ENCODE measurements around the gene LHFPL6. TPM values are rescaled to one million over a fixed set of nuclear protein-coding genes. Genes with fewer than 3 reads are reported as not detected.

LHFPL6 gene
- total RNA-seq, 3 donors from 2014 or later (not counting 1 experiment from before 2014, with no cell fraction given), result not detected

GRCh38 chr13:39401046-39401705 is 201.8 kb downstream of the LHFPL6 start:
- Histone ChIP-seq H3K27ac (ENCODE audit: low read length) (no peak overlapping the region), H3K9me3 (ENCODE audit: control insufficient read depth, insufficient read depth, low read length) (no peaks in the 10 kb centered on the region), H3K36me3 (ENCODE audit: control insufficient read depth, insufficient read depth, low read length) (no peaks in the 10 kb centered on the region), H3K4me1 (ENCODE audit: control insufficient read depth, insufficient read depth, low read length) (no peaks in the 10 kb centered on the region), H3K27me3 (ENCODE audit: control insufficient read depth, insufficient read depth, low read length) (no peaks in the 10 kb centered on the region), H3K4me3 (ENCODE audit: low read length) (no peak overlapping the region)
- Mint-ChIP-seq H3K36me3 (no peaks in the 10 kb centered on the region), H3K27ac (no peak overlapping the region), H3K27me3 (ENCODE audit: low read depth in 2 of 2) (no peaks in the 10 kb centered on the region), H3K4me1 (no peaks in the 10 kb centered on the region), H3K4me3 (no peak overlapping the region), H3K9me3 (peaks cover 2 to 4% of the 10 kb centered on the region in 2 donors)
- WGBS (ENCODE audit: insufficient coverage), result 93% methylated on average over 2 of the region's 4 CpGs
- no peak for DNase-seq
- TF ChIP-seq, protein P1, sequence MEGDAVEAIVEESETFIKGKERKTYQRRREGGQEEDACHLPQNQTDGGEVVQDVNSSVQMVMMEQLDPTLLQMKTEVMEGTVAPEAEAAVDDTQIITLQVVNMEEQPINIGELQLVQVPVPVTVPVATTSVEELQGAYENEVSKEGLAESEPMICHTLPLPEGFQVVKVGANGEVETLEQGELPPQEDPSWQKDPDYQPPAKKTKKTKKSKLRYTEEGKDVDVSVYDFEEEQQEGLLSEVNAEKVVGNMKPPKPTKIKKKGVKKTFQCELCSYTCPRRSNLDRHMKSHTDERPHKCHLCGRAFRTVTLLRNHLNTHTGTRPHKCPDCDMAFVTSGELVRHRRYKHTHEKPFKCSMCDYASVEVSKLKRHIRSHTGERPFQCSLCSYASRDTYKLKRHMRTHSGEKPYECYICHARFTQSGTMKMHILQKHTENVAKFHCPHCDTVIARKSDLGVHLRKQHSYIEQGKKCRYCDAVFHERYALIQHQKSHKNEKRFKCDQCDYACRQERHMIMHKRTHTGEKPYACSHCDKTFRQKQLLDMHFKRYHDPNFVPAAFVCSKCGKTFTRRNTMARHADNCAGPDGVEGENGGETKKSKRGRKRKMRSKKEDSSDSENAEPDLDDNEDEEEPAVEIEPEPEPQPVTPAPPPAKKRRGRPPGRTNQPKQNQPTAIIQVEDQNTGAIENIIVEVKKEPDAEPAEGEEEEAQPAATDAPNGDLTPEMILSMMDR (IDR thresholded peaks at IDR 0.05), result no peak
- no peak for ATAC-seq
- intact Hi-C loops (cut with micrococcal nuclease), result no loop called here

DNA sequence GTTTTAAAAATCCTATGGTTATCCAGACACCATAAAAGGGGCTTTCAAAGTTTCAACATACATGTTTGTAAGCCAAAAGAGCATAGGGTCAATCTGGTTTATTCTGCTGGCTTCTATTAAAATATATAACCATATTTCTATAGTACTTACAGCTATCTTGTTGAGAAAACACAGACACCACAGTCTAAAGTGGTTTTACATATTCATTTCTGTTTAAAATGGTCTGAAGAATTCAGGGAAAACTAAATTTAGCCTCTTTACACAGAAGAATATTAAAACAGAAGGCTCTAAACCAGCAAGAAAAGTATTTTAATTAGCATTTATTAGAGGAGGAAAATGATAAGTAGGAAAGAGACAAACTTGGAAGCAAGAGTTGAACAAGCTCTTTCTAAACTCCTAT is 203.9 kb downstream of the LHFPL6 start:
- Mint-ChIP-seq H3K4me1 (no peaks in the 10 kb centered on the region), H3K9me3 (peaks cover 2% of the 10 kb centered on the region in 2 donors), H3K27me3 (ENCODE audit: low read depth in 2 of 2) (no peaks in the 10 kb centered on the region), H3K27ac (no peak overlapping the region), H3K4me3 (no peak overlapping the region), H3K36me3 (no peaks in the 10 kb centered on the region)
- DNase-seq (no peak), ATAC-seq (no peak)
- intact Hi-C loops (cut with micrococcal nuclease), result no loop called here
- TF ChIP-seq, protein P1 (IDR thresholded peaks at IDR 0.05), result no peak
- no peak overlapping the region for H3K27ac ChIP-seq (ENCODE audit: low read length)
- H3K9me3 ChIP-seq (ENCODE audit: control insufficient read depth, insufficient read depth, low read length), result no peaks in the 10 kb centered on the region
- no peak overlapping the region for H3K4me3 ChIP-seq (ENCODE audit: low read length)
- H3K36me3 ChIP-seq (ENCODE audit: control insufficient read depth, insufficient read depth, low read length), result no peaks in the 10 kb centered on the region
- no peaks in the 10 kb centered on the region for H3K4me1 ChIP-seq (ENCODE audit: control insufficient read depth, insufficient read depth, low read length)
- no peaks in the 10 kb centered on the region for H3K27me3 ChIP-seq (ENCODE audit: control insufficient read depth, insufficient read depth, low read length)

- intact Hi-C loops (cut with micrococcal nuclease), result no loop called here
- Mint-ChIP-seq H3K4me1 (no peaks in the 10 kb centered on the region), H3K4me3 (no peak overlapping the region), H3K9me3 (peaks cover 2 to 4% of the 10 kb centered on the region in 2 donors), H3K36me3 (no peaks in the 10 kb centered on the region), H3K27ac (no peak overlapping the region), H3K27me3 (ENCODE audit: low read depth in 2 of 2) (no peaks in the 10 kb centered on the region)
- Histone ChIP-seq H3K27me3 (ENCODE audit: control insufficient read depth, insufficient read depth, low read length) (no peaks in the 10 kb centered on the region), H3K4me3 (ENCODE audit: low read length) (no peak overlapping the region), H3K9me3 (ENCODE audit: control insufficient read depth, insufficient read depth, low read length) (no peaks in the 10 kb centered on the region), H3K27ac (ENCODE audit: low read length) (no peak overlapping the region), H3K36me3 (ENCODE audit: control insufficient read depth, insufficient read depth, low read length) (no peaks in the 10 kb centered on the region), H3K4me1 (ENCODE audit: control insufficient read depth, insufficient read depth, low read length) (no peaks in the 10 kb centered on the region)
- 90% methylated on average over 3 of the region's 3 CpGs for WGBS (ENCODE audit: insufficient coverage)
- no peak for ATAC-seq
- no peak for DNase-seq
- TF ChIP-seq, protein P1 (IDR thresholded peaks at IDR 0.05), result no peak
Measured at GRCh38 chr13:39397896-39398265, 205.1 kb downstream of the LHFPL6 start.

Measured in natural killer cell (primary cell).